ENCODE measurements around the gene PORCN. TPM values are rescaled to one million over a fixed set of nuclear protein-coding genes. Genes with fewer than 3 reads are reported as not detected.

Gene PORCN
- total and polyA plus RNA-seq, 2 of the 4 experiments (the other 2 are of a cell fraction), result 4.1 to 10.1 TPM

- H2AFZ ChIP-seq (replicated peaks; ENCODE audit: low read length, poor library complexity), result peak overlapping the region; percentile 68
- H3K27me3 ChIP-seq (ENCODE audit: control insufficient read depth, insufficient read depth, low read length), result no peaks in the 10 kb centered on the region
- ATAC-seq (ENCODE audit: low read depth), result peak; percentile 73
- H3K4ac ChIP-seq (ENCODE audit: low read depth, low read length), result peak overlapping the region; percentile 78
- peak overlapping the region; percentile 23 for H4K91ac ChIP-seq (ENCODE audit: insufficient read depth, low read depth, low read length)
- peak overlapping the region; percentile 44; the same call in 1 of the 2 replicates for H2AK5ac ChIP-seq (ENCODE audit: low read depth, low read length)
- peak overlapping the region; percentile 62; the same call in 1 of the 2 replicates for H2BK20ac ChIP-seq (ENCODE audit: low read depth, low read length)
- WGBS, 2 experiments (ENCODE audit: extremely low coverage in 2 of 2, insufficient read length in 1 of 2), result 72% methylated on average over 3 of the region's 7 CpGs; no CpG with 5 or more reads in 1 of the 2 experiments
- H3K56ac ChIP-seq (ENCODE audit: extremely low read depth, insufficient read depth, low read length), result no peak overlapping the region
- H3K9ac ChIP-seq (ENCODE audit: low read depth, low read length), result no peak overlapping the region
- H4K20me1 ChIP-seq (ENCODE audit: insufficient read depth, low read length), result no peaks in the 10 kb centered on the region
- H4K5ac ChIP-seq (ENCODE audit: low read depth, low read length), result peak overlapping the region; percentile 36; the same call in 1 of the 2 replicates
- ChIA-PET POLR2A (ENCODE audit: unreplicated experiment) (no interaction called here), CTCF (no interaction called here)
- peaks cover 5% of the 10 kb centered on the region for H3K4me1 ChIP-seq (ENCODE audit: control insufficient read depth, insufficient read depth, low read length)
- intact Hi-C loops (cut with micrococcal nuclease), result loop anchor here (5.0 kb wide), 2 partner anchors 465 to 655 kb away; partner anchors contain the start of gene ZNF81
- H3K9me1 ChIP-seq (ENCODE audit: insufficient read depth, low read length), result peaks cover 13% of the 10 kb centered on the region
- TF ChIP-seq CTCF (conservative IDR thresholded peaks at IDR 0.05; ENCODE audit: low read depth, low read length), result no peak
- no peak for TF ChIP-seq POLR2A (IDR thresholded peaks at IDR 0.05; ENCODE audit: low read depth, low read length)
- TF ChIP-seq RAD21 (IDR thresholded peaks at IDR 0.05; ENCODE audit: low read length), result no peak
- no peak for TF ChIP-seq BHLHE40 (IDR thresholded peaks at IDR 0.05; ENCODE audit: low read depth, low read length)
- TF ChIP-seq FOS (IDR thresholded peaks at IDR 0.05; ENCODE audit: low read depth, low read length), result peak; percentile 13; the same call in 1 of the 2 replicates
- TF ChIP-seq NFE2L2 (IDR thresholded peaks at IDR 0.05; ENCODE audit: low read depth, low read length), result no peak
- peak overlapping the region; percentile 58 for H3K27ac ChIP-seq (ENCODE audit: insufficient read depth, low read length)
- peak overlapping the region; percentile 16 for H2BK5ac ChIP-seq (ENCODE audit: low read depth, low read length, poor library complexity, severe bottlenecking)
- H3K14ac ChIP-seq (replicated peaks; ENCODE audit: low read depth, low read length), result peak overlapping the region; percentile 44; the same call in 1 of the 2 replicates
- peak; percentile 35 for DNase-seq
- no peak overlapping the region for H3K18ac ChIP-seq (ENCODE audit: low read depth, low read length)
- H3K4me2 ChIP-seq (ENCODE audit: low read depth, low read length), result no peak overlapping the region
- peaks cover 2% of the 10 kb centered on the region; the same call in 1 of the 2 replicates for H3K36me3 ChIP-seq (ENCODE audit: control insufficient read depth, insufficient read depth, low read length)
- in situ Hi-C loops (cut with MboI; ENCODE audit: low sequenced_read_pairs), result loop anchor here (10.0 kb wide), 1 partner anchor 408 kb away; no protein-coding TSS in a partner anchor
- H3K4me3 ChIP-seq (ENCODE audit: insufficient read depth, low read depth, low read length), result no peak overlapping the region
- 0 out of 2 replicates have a peak overlapping the region, but pooled peaks have one; percentile 71 for H3K23ac ChIP-seq (ENCODE audit: low read depth, low read length)
- peak overlapping the region; percentile 83 for H2AK9ac ChIP-seq (replicated peaks; ENCODE audit: low read depth, low read length, poor library complexity)
- no TSS peak for BruUV-seq (replicated peaks)
- H3K79me1 ChIP-seq (ENCODE audit: low read depth in 1 of 2, low read length in 2 of 2), result no peaks in the 10 kb centered on the region
- peak overlapping the region; percentile 91; the same call in 1 of the 3 replicates for H2BK15ac ChIP-seq (ENCODE audit: low read depth, low read length)
- peak overlapping the region; percentile 33 to 54; a peak in 2 of 4 replicates for H4K8ac ChIP-seq (ENCODE audit: low read depth in 2 of 2, low read length in 2 of 2)
- H2BK120ac ChIP-seq (ENCODE audit: low read depth, low read length), result peak overlapping the region; percentile 73
- dilution Hi-C loops (cut with HindIII; ENCODE audit: low sequenced_read_pairs, unreplicated experiment), result no loop called here
- H3K9me3 ChIP-seq (ENCODE audit: control insufficient read depth, insufficient read depth, low read length), result no peaks in the 10 kb centered on the region; the same call in 1 of the 2 replicates
Measured at GRCh38 chrX:48492293-48492910, 16.4 kb upstream of the PORCN start.
